HL-60/S4 treated with retinoic acid at 250 ng/mL for 4 days and 3 days (cell line): ENCODE measurements around the gene GOLIM4.

Source experiments
- in situ Hi-C: fragments of 300-500 bp; cut with MboI; formaldehyde crosslinking; loops from 2 replicates; pipeline ENCODE4 v1.7.0; 2022; ENCODE audit warnings: low sequenced_read_pairs

Gene GOLIM4

DNA sequence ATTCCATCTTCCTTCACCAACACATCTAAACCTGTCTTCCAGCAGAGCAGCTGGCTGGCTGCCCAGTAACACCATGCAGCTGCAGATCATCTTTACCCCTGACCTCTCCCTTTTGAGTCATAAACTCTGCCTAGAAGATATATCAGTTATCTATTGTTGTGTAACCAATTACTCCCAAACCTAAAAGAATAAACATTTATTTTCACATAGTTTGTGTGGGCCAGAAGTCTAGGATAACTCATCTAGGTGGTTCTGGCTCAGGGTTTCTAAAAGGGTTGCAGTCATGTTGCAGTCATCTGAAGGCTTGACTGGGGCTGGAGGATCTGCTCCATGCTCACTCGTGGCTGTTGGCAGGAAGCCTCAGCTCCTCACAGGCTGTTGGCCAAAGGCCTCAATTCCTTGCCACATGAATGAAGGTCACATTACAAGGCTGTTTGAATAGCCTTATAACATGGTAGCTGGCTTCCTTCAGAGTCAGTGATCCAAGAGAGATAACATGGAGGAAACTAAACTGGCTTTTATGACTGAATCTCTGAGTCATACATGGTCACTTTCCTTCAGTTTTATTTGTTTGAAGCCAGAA lies 92.8 kb downstream of the GOLIM4 start:
- in situ Hi-C loops, result no loop called here

DNA sequence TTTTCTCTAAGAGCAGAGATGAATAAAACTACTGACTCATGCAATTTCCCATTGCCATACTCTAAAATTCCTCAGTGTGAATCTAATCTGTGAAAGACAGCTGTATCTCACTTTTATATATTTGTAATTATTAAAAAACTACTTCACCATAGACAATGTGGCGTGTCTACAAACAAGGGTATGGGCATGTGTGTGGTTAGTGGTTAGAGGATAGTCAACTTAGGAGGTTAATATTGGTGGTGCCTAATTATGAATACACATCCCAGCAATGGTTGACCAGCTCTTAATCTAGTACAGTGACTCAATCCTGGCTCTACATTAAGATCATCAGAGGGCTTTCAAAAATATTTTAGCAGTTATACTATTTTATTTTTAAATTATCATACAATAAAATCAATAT lies 94.5 kb downstream of the GOLIM4 start:
- in situ Hi-C loops, result no loop called here

DNA sequence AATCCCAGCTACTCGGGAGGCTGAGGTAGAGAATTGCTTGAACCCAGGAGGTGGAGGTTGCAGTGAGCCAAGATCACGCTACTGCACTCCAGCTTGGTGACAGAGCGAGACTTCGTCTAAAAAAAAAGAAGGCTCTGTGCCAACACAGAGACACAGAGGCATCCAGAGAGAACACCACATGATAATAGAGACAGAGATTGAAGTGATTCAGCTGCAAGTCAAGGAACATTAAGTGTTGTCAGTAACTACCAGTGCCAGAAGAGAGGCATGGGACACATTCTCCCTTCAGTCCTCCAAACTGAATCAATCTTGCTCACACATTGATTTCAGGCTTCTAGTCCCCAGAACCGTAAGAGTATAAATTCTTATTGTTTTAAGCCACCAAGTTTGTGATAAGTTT lies 97.5 kb downstream of the GOLIM4 start:
- in situ Hi-C loops, result no loop called here

DNA sequence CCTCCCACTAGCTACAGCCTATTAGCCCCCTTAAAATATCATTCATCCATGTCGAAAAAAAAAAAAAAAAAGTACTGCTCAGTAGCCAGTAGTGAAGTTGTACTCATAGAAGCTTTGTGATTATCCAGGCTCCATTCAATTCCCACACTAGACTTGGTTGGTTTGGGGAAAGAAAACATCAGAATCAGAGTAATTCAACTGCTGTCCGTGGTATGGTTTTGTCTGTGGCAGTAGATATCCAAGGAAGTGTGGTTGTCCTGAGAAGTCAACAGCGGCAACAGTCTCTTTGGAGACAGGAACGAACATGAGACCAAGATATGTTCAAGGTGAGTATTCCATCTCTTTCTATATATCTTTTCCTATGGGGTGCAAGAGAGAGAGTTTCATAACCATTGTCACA lies 99.2 kb downstream of the GOLIM4 start:
- in situ Hi-C loops, result no loop called here

DNA sequence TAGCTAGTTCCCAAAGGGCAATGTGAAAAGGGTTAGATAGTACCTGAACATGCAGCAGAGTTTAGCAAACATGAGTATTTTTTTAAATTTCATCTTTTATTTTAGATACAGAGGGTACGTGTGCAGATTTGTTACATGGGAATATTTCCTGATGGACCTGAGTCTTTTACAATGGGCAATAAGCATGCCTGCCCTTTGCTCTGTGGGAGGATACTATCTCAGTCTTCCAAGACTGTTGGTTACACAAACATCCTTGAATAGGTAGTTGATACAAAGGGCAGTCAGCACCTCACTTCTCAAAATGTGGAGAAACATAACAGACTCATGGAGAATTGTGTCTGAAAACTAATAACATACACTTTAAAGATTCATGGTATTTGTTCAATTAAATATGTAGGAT lies 103.3 kb downstream of the GOLIM4 start:
- in situ Hi-C loops, result no loop called here

DNA sequence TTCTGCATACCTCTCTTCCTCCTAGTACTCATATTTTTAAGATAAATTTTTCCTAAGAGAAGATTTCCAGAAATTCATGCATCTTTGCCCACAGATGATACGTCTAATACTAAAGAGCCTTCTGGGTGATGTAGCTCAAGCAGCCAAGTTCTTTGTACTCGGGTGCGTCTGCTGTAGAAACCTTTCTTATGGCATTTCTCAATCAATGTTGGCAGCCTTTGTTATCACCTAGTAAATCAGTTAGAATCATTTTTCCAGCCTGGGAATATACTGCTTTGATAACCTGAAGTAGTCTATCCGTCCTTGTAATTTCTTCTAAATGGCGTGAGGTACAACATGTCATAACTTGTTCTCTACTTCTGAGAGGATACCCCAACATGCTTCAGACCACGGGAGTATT lies 104.5 kb downstream of the GOLIM4 start:
- in situ Hi-C loops, result no loop called here

DNA sequence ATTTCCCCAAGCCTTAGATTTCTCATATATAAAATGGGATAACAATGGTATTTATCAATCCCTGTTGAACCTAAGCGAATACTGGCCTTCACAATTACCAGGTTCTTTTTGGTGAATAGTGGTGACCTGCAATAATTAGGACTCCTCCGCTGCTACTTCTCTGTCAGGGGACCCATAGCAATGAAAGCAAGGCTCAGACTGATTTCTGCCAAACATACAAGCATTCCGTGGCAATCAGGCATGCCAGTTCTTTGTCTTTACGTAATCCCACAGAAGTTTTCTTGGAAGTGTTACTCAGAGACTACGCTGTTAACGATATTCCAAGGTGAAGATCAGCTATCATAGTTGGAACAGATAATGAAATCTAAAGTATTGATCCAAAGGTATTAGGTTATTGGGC lies 105.7 kb downstream of the GOLIM4 start:
- in situ Hi-C loops, result no loop called here

DNA sequence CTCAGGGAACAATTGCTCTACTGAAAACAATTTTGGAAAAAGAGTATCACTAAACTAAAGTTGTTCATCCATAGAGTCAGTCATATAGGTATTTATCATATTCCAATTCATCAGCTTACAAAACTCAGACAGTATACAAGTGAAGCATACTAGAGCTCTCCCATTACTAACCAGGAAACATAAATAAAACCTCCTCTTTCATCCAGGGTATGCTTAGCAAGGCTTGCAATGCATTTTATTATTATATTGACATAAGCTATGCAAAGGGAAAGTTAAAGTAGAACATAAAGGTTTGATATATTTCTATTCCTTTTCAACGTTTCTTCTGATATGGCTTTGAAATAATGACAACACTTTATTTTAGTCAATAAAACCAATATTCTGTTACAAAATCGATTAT lies 106.7 kb downstream of the GOLIM4 start:
- in situ Hi-C loops, result no loop called here

DNA sequence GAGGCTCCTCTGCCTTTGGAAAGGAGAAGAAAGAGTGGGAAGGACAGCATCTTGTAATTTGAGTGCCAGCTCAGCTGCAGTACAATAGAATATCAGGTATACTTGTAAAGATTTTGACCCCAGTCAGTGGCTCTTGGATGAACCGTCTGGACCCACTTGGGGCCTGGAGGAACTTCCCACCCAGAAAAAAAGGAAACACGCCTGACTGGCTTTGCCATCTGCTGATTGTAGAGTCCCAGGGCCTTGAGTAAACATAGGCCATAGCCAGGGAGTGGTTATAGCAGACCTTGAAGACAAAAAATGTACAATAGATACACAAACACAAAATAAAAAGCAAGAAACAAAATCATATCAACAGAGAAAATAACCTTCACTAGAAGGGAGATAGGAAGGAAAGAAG lies 112.1 kb downstream of the GOLIM4 start:
- in situ Hi-C loops, result no loop called here

DNA sequence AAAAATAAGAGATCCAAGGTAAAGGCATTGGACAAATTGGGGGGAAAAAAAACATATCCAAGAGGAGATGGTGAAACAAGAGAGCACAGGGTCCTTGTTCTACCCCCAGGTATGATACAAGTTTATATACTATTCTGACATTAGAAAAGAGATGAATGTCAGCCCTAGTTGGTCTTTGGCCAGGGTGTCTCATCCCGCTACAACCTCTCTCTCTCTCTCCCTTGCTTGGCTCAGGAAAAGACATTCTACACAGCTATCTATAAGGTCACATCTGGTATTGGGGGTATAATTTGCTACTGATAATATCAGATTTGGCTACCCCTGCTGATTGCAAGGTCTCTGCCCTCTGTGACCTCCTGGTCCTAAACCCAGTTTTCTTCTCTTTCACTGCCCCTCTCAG lies 117.2 kb downstream of the GOLIM4 start:
- in situ Hi-C loops, result no loop called here

DNA sequence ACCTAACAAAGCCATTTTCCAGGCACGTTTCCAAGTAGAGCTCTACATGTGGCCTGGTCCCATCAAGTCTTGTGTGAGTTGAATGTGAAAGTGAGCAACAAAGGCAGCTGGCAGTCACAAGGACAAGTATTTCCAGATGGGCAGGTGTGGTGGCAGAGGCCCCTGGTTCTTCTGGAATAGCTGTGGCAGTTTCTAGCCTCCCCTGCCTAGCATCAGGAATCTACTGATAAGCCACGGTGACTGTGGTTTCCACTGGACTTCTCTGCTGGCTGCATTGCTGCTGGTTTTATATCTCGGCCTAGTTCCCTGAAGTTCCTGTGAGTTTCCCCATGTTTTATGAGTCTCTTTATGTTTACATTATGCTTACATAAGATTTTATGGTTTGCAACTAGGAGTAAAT lies 117.7 kb downstream of the GOLIM4 start:
- in situ Hi-C loops, result no loop called here

DNA sequence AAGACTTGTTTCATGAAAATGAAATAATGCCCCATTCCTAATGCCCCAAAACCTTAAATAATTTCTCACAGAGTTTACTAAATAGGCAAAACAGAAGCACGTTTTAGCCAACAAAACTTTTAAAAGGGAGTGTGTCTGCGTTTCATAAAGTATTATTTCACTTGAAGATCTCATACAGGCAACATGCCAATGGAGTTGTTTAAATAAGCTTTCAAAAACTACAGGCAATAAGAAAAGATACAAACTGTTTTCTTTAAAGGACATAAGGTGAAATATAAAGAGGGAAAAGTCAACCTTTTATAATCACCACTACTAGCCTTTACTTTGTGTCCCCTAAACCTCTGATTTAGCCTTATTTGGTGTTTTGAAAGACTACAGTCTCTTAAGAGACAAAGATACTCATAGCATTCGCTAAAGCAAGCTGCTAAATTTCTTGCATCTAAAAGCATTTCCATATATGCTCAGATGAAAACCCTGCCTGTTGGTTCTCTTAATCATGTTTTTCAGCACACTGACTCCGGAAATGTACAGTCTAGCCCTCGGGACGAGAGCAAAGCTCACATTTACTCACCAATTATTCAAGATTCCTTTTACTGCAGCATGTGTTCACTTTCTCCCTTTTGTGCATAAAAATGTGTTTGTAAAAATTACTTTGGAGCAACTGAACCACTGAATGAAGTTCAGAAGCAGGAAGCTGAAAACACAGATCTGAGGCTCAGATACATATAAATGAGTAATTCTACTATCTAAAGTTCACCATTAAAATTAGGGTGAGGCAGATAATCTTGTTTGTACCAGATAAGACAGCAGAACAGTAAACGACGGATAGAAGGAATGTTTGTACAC lies 119.0 kb downstream of the GOLIM4 start:
- in situ Hi-C loops, result no loop called here

DNA sequence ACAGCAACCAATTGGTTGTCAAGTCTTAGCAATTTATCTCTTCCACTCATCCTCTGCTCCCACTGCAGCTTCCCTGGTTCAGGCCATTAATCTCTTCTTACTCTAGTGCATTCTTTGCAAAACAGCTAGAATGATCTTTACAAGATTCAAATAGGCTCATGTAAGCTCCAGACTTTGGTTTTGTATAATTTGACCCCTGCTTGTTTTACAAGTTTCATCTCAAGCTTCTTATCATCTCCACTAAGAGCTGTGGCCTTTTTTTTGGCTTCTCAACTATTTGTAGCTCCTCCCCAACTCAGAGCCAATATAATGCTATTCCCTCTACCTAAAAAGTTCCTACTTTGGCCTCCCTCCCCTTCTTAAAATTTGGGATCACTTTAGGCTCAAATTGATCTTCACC lies 121.8 kb downstream of the GOLIM4 start:
- in situ Hi-C loops, result no loop called here

DNA sequence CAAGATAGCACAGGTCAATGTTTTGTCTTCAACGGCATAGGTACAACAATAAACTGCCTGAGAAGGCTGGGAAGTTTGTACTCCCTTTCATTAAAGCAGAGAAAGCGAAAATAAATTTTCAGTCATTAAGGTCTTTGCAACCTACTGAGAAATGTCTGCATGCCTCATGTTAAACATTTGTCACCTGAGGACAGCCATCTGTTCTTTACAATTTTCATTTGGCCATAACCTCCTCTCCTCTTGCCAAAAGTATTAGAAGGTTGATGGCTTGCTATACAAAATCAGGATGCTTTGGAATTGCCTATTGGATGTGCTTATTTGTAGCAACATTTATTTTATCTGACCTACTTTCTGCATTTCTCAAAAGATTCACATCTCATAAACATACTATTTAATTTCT lies 122.7 kb downstream of the GOLIM4 start:
- in situ Hi-C loops, result no loop called here

DNA sequence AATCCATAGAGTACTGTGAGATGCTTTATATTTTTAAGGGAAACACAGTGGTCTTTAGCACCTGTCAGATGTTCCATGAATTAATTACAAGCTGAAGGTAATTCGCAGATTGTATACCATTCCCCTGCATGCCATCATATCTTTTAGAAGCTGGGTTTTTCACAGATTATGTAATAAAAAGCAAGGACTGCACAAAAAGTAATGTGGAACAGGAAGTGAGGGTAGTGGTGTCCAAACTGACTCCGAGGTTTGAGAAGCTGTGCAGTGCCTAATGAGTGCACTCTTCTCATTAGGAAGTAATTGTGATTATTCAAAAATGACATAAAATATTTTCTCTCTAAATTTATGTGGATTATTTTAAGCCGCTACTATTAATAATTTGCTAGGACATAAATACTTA lies 123.2 kb downstream of the GOLIM4 start:
- in situ Hi-C loops, result no loop called here

DNA sequence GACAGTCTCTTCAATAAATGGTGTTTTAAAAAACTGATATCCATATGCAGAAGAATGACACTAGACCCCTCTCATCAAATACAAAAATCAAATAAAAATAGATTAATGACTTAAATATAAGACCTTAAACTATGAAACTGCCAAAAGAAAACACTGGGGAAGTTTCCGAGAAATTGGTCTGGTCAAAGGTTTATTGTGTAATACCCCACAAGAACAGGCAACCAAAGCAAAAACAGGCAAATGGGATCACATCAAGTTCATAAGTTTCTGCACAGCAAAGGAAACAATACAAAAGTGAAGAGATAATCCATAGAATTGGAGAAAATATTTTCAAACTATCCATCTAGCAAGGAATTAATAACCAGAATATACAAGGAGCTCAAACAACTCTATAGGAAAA lies 126.2 kb downstream of the GOLIM4 start:
- in situ Hi-C loops, result no loop called here

DNA sequence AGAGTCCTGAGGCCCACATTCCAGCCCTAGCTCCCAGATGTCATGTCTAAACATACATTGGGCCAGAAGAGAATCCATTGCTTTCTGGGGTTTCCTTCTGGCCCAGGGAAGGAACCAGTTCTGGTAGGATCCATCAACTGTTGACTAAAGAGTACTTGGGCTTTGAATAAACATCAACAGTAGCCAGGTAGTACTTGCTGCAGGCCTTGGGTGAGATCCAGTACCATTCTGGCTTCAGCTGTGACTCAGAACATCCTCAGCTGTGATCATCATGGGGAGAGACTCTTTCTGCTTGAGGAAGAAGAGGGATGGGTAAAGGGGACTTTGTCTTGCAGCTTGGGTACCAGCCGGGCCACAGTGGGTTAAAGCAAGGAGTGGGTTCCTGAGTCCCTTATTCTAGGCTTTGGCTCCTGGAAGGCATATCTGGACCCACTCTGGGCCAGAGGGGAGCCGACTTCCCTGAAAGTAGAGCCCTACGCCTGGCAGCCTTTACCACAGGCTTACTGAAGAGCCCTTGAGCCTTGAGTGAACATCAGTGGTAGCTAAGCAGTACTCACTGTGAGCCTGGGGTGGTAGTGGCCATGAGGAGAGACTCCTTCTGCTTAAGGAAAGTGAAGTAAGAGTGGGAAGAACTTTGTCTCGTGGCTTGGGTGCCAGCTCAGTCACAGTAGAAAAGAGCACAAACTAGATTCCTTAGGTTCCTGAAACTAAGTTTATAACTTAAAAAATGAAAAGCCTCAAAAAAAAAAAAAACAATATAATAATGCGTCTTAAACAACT lies 128.3 kb downstream of the GOLIM4 start:
- in situ Hi-C loops, result no loop called here
